Measurements from ENCODE around the gene GALNT2. TPM values are rescaled to one million over a fixed set of nuclear protein-coding genes. Genes with fewer than 3 reads are reported as not detected.
A peak's percentile ranks its signal among the peaks of the same experiment; 100 is the strongest.

The GALNT2 gene
- total RNA-seq, 1 donor from 2014 or later, result 129 TPM

DNA sequence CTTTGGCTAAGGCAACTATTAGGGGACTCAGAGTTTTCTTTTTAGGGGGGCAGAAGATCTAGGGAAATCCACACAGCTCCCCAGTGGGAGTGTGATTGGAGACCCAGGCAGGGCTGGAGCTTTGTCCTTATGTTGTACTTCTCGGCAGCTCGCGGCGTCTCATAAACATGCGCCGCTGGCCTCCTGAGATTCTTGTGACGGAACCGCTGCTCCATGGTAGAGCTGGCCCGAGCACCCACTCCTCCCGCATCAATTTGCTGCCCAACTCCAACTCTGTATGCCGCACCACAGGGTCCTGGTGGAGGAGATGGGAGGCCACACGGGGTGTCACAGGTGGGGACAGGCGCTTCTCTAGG is 143.9 kb downstream of the GALNT2 start:
- peaks cover 27 to 82% of the 10 kb centered on the region in 2 donors for H3K4me1 ChIP-seq
- H3K27ac ChIP-seq, result peak overlapping the region; percentile 93 to 95

DNA sequence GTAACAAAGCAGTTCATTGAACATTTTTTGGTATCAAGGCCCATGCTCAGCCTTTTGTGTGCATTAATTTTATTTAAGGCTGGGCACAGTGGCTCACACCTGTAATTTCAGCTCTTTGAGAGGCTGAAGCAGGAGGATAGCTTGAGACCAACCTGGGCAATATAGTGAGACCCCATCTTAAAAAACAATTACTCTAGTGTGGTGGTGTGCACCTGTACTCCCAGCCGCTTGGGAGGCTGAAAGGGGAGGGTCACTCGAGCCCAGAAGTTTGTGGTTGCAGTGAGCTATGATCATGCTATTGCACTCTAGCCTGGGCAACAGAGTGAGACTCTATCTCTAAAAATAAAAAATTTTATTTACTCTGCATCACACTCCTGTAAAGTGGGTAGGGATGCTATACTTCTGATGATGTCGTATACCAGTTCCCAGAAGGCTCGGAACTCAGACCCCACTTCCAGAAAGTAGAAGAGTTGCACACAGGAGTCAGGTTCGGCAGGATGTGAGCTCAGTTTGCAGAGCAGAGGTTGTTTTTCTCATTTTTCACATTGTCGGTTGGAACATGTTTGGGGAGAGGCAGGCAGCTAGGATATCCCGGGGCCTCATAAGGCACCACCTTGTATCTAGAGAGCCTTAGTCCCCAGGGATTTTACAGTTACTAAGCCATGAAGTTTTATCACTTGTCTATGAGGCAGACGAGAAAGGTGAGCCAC is 144.6 kb downstream of the GALNT2 start:
- H3K4me1 ChIP-seq, result peaks cover 27 to 81% of the 10 kb centered on the region in 2 donors

More for the DNA sequence above, 143.9 kb downstream of the GALNT2 start:
- no peaks in the 10 kb centered on the region for H3K36me3 ChIP-seq
- intact Hi-C loops (cut with DNase I), result no loop called here
- H3K27me3 ChIP-seq, result no peaks in the 10 kb centered on the region
- no peak for TF ChIP-seq CTCF (IDR thresholded peaks at IDR 0.05)
- H3K4me3 ChIP-seq, result peak overlapping the region in 1 of 2 donors; percentile 43
- no peak for DNase-seq (ENCODE audit: low spot score in 2 of 2)
- no peaks in the 10 kb centered on the region for H3K9me3 ChIP-seq

GRCh38 chr1:230212405-230212936 is 145.4 kb downstream of the GALNT2 start:
- peaks cover 27 to 79% of the 10 kb centered on the region in 2 donors for H3K4me1 ChIP-seq
- no peaks in the 10 kb centered on the region for H3K36me3 ChIP-seq
- H3K27ac ChIP-seq, result peak overlapping the region; percentile 93 to 95
- no peaks in the 10 kb centered on the region for H3K9me3 ChIP-seq
- TF ChIP-seq CTCF (IDR thresholded peaks at IDR 0.05), result no peak
- intact Hi-C loops (cut with DNase I), result no loop called here
- no peaks in the 10 kb centered on the region for H3K27me3 ChIP-seq
- DNase-seq (ENCODE audit: low spot score in 2 of 2), result peak in 1 of 2 donors; percentile 60
- H3K4me3 ChIP-seq, result no peak overlapping the region

More for the DNA sequence above, 144.6 kb downstream of the GALNT2 start:
- no peaks in the 10 kb centered on the region for H3K27me3 ChIP-seq
- intact Hi-C loops (cut with DNase I), result no loop called here
- no peaks in the 10 kb centered on the region for H3K9me3 ChIP-seq
- H3K4me3 ChIP-seq, result peak overlapping the region in 1 of 2 donors; percentile 43
- H3K36me3 ChIP-seq, result no peaks in the 10 kb centered on the region
- peak overlapping the region; percentile 93 to 95 for H3K27ac ChIP-seq
- no peak for TF ChIP-seq CTCF (IDR thresholded peaks at IDR 0.05)
- peak in 1 of 2 donors; percentile 62 for DNase-seq (ENCODE audit: low spot score in 2 of 2)

DNA sequence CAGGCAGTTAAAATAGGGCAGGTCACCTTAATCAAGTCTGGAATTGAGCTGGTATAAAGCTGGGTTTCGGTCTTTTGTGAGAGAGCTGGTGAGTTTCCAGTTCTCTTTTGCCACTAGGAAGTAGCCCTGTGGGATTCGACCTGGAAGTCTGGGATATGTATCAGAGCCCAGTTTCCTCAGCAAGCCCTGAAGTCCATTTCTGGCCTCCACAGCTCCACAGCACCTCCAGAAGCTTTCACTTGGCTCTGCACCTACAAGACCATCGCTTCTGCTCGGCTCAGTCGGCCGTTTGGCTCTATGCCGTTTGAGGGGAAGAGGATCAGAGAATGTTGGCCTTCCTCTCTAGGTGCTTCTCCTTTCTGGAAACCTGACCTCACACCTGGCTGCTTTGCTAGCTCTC is 148.0 kb downstream of the GALNT2 start:
- Histone ChIP-seq H3K4me1 (peaks cover 12 to 68% of the 10 kb centered on the region in 2 donors), H3K9me3 (no peaks in the 10 kb centered on the region), H3K4me3 (peak overlapping the region in 1 of 2 donors; percentile 24), H3K36me3 (no peaks in the 10 kb centered on the region), H3K27me3 (no peaks in the 10 kb centered on the region), H3K27ac (peak overlapping the region; percentile 93 to 95)
- peak in 1 of 2 donors; percentile 90 for DNase-seq (ENCODE audit: low spot score in 2 of 2)
- peak; percentile 68 to 87 (median 82) for TF ChIP-seq CTCF (IDR thresholded peaks at IDR 0.05)
- intact Hi-C loops (cut with DNase I), result loop anchor here (1.0 to 5.0 kb wide), 7 partner anchors 97 to 554 kb away; partner anchors contain the start of gene GALNT2

DNA sequence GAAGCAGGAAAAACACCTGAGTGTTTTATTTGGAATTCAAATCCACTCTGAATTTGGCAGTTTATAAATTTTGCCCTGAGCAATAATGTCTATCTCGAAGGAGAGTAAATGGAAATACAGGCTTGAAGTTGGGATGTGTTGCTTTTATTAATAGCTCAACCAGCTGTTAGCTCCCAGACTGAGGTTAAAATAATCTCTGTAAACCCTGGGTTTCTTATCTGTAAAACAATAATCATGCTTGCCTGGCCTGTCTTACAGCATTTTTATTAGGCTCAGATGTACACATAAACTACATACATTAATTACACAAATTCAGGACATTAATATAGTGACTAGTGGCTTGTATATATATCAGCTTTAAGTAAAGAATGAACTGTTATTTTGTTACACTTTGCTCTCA is 148.5 kb downstream of the GALNT2 start:
- Histone ChIP-seq H3K36me3 (no peaks in the 10 kb centered on the region), H3K4me1 (peaks cover 12 to 68% of the 10 kb centered on the region in 2 donors), H3K9me3 (no peaks in the 10 kb centered on the region), H3K27me3 (no peaks in the 10 kb centered on the region), H3K27ac (peak overlapping the region; percentile 93 to 95), H3K4me3 (peak overlapping the region in 1 of 2 donors; percentile 24)
- no peak for TF ChIP-seq CTCF (IDR thresholded peaks at IDR 0.05)
- no peak for DNase-seq (ENCODE audit: low spot score in 2 of 2)
- intact Hi-C loops (cut with DNase I), result loop anchor here (1.0 to 5.0 kb wide), 7 partner anchors 97 to 554 kb away; partner anchors contain the start of gene GALNT2
